GM10248 (cell line): ENCODE data around the gene SSBP3.

ENCODE experiments used
- CTCF ChIA-PET: fragments of 300-600 bp; sonication (Branson Sonifier 250); formaldehyde crosslinking; extraction: SDS; loops from one replicate; lab custom pipeline; 2021; ENCODE audit warnings: antibody characterized with exemption; lab: Yijun Ruan, JAX
- POLR2A ChIA-PET: fragments of 350-650 bp; sonication (Branson Sonifier 250); formaldehyde crosslinking; extraction: SDS; loops from one replicate; lab custom pipeline; 2020; ENCODE audit warnings: antibody characterized with exemption; lab: Yijun Ruan, JAX
- DNase-seq: peaks from one replicate; pipeline ENCODE4 v3.0.0; 2012; ENCODE audit errors: extremely low spot score
- TF ChIP-seq, protein P1 (sequence below): IDR thresholded peaks from 2 replicates; pipeline ENCODE4 v1.5.1; 2012; ENCODE audit warnings: mild to moderate bottlenecking, low read depth; ENCODE audit errors: extremely low read depth, missing control alignments, control extremely low read depth

The SSBP3 gene

GRCh38 chr1:54439550-54440223 lies 33.5 kb upstream of the SSBP3 start:
- DNase-seq, result no peak
- CTCF ChIA-PET, result interaction anchor here (1.4 kb wide), 1 partner anchor 11 kb away, joined by 4 read pairs; no protein-coding TSS in a partner anchor
- TF ChIP-seq, protein P1, sequence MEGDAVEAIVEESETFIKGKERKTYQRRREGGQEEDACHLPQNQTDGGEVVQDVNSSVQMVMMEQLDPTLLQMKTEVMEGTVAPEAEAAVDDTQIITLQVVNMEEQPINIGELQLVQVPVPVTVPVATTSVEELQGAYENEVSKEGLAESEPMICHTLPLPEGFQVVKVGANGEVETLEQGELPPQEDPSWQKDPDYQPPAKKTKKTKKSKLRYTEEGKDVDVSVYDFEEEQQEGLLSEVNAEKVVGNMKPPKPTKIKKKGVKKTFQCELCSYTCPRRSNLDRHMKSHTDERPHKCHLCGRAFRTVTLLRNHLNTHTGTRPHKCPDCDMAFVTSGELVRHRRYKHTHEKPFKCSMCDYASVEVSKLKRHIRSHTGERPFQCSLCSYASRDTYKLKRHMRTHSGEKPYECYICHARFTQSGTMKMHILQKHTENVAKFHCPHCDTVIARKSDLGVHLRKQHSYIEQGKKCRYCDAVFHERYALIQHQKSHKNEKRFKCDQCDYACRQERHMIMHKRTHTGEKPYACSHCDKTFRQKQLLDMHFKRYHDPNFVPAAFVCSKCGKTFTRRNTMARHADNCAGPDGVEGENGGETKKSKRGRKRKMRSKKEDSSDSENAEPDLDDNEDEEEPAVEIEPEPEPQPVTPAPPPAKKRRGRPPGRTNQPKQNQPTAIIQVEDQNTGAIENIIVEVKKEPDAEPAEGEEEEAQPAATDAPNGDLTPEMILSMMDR, result no peak
- POLR2A ChIA-PET, result no interaction called here

- DNase-seq, result no peak
- ChIA-PET POLR2A (no interaction called here), CTCF (no interaction called here)
Measured at GRCh38 chr1:54437783-54438182, 31.6 kb upstream of the SSBP3 start.

GRCh38 chr1:54436826-54437225 lies 30.6 kb upstream of the SSBP3 start:
- TF ChIP-seq, protein P1, result no peak
- DNase-seq, result no peak
- ChIA-PET CTCF (interaction anchor here (0.9 kb wide), 1 partner anchor 27 kb away, joined by 3 read pairs; no protein-coding TSS in a partner anchor), POLR2A (no interaction called here)

More at GRCh38 chr1:54437783-54438182, 31.6 kb upstream of the SSBP3 start:
- TF ChIP-seq, protein P1, result no peak

- CTCF ChIA-PET, result interaction anchor here (1.5 kb wide), 1 partner anchor 35 kb away, joined by 4 read pairs; no protein-coding TSS in a partner anchor
- TF ChIP-seq, protein P1, result no peak
- POLR2A ChIA-PET, result no interaction called here
- no peak for DNase-seq
Measured at GRCh38 chr1:54429838-54430237, 23.6 kb upstream of the SSBP3 start.

GRCh38 chr1:54428837-54429518 lies 22.8 kb upstream of the SSBP3 start:
- ChIA-PET POLR2A (no interaction called here), CTCF (interaction anchor here (1.5 kb wide), 2 partner anchors 11 to 36 kb away, joined by 4 read pairs; no protein-coding TSS in a partner anchor)
- TF ChIP-seq, protein P1, result no peak
- no peak for DNase-seq

GRCh38 chr1:54425152-54425584 lies 19.0 kb upstream of the SSBP3 start:
- POLR2A ChIA-PET, result no interaction called here
- CTCF ChIA-PET, result no interaction called here
- no peak for DNase-seq
- TF ChIP-seq, protein P1, result no peak
